IgD-negative memory B cell (primary cell): ENCODE results near the gene LIX1L. TPM values are rescaled to one million over a fixed set of nuclear protein-coding genes. Genes with fewer than 3 reads are reported as not detected.

Source experiments
- H3K27ac Mint-ChIP-seq, 3 donors: one replicate each; pipeline ENCODE4 v1.8.0; 2020 to 2022; ENCODE audit warnings: mild to moderate bottlenecking in 3 of 3, mixed read lengths in 3 of 3, moderate library complexity in 1 of 3
- H3K27me3 Mint-ChIP-seq: one replicate; pipeline ENCODE4 v1.8.0; 2021; ENCODE audit warnings: mixed read lengths
- H3K36me3 Mint-ChIP-seq: one replicate; pipeline ENCODE4 v1.8.0; 2020; ENCODE audit warnings: mild to moderate bottlenecking, mixed read lengths
- H3K4me1 Mint-ChIP-seq, 3 donors: one replicate each; pipeline ENCODE4 v1.8.0; 2020 to 2022; ENCODE audit warnings: mixed read lengths in 3 of 3, mild to moderate bottlenecking in 1 of 3
- H3K4me3 Mint-ChIP-seq, 4 donors: one replicate each; pipeline ENCODE4 v1.8.0; 2020 to 2022; ENCODE audit warnings: mild to moderate bottlenecking in 4 of 4, mixed read lengths in 4 of 4, moderate library complexity in 3 of 4
- H3K9me3 Mint-ChIP-seq, 3 donors: one replicate each; pipeline ENCODE4 v1.8.0; 2020 to 2021; ENCODE audit warnings: mixed read lengths in 3 of 3, mild to moderate bottlenecking in 1 of 3
- polyA plus RNA-seq: library from polyadenylated mRNA; unstranded; fragments of 300-500 nt; fragmentation: Illumina TruSeq; gene quantifications from one replicate; pipeline ENCODE4 v1.2.3, GENCODE V29; 2021

Gene LIX1L
- polyA plus RNA-seq, 1 donor from 2014 or later = 12.8 TPM

DNA sequence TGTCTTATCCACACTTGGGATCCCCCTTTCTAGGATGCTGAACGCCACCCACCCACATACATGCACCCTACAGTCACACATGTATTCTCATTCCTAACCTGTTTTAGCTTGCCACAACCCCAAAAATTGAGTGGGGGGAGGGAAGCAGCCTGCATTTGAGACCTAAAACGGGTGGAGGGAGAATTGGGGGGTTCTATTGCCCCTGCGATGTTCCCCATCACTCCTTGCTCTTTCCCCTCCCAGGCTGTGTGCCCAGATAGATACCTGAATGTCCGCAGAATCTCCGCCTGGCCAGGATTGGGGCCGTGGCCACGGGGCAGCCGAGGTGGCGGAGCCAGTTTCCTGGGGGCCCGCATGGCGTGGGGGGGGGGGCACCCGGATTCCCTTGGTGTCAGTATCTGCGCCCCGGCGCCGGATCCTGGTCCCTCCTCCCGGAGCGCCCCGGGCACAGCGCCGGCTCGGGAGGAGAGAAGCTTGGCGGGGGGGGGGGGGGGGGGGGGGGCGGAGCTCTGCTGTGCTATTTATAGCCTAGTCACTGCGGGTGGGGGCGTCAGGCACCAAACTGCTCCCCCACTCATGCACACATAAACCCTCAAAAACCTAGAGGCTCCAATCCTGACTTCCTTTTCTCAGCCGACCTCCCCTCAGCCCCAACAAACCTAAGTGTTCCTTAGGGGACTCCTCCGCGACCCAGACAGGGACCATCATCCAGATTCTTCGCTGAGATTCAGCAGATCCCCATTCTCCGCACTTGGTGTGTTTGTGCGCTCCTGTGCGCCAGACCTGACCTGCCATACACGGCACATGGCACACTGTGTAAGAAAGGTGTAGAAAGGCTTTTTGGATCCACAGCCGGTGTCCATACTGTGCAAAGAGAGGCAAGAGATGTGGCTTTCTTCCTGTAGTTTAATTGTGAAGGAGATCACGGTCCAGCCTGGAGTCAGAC, 4.6 kb upstream of the LIX1L start:
- Mint-ChIP-seq H3K36me3 (no peaks in the 10 kb centered on the region), H3K9me3 (peaks cover 0 to under 1% (median 0%) of the 10 kb centered on the region in 3 donors), H3K4me1 (peaks cover 41 to 51% (median 46%) of the 10 kb centered on the region in 3 donors), H3K27me3 (peaks cover 1% of the 10 kb centered on the region), H3K4me3 (peak overlapping the region; percentile 96 to 99 (median 98)), H3K27ac (peak overlapping the region; percentile 24 to 98 (median 92))

DNA sequence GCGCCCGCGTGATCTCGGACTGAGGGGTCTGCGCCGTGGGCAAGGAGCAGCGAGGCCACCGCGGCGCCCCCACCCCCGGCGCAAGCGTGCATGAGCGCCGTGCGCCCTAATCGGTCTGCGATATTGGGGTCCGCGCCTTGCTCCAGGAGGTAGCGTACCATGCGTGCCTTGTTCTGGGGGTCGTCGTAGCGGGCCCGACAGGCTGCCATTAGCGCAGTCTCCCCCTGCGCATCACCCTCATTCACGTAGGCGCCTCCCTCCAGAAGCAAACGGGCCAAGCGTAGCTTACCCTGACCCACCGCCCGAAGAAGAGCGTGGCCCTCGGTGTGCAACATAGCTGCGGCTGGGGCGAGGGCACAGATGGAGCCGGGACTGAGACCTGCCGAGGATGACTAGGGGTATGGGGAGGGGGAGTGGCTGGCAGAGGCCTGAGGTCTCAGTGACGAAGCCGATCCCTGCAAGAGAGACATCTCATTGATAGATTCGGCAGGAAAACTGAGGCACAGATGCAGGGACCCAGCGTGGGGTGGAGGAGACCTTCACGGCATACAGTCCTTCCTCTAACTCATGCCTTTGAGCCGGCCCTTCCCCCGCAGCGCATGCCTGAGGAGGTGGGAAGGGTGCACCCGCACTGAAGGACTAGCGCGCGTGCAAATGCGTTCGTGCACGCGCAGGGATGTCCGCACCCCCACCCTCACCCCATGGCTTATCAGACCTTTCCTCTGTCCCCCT, 3.8 kb upstream of the LIX1L start:
- Mint-ChIP-seq H3K9me3 (no peaks in the 10 kb centered on the region), H3K4me1 (peaks cover 46 to 54% (median 54%) of the 10 kb centered on the region in 3 donors), H3K4me3 (peak overlapping the region; percentile 96 to 99 (median 98)), H3K27ac (peak overlapping the region; percentile 6 to 88 (median 15)), H3K36me3 (no peaks in the 10 kb centered on the region), H3K27me3 (peaks cover 1% of the 10 kb centered on the region)

DNA sequence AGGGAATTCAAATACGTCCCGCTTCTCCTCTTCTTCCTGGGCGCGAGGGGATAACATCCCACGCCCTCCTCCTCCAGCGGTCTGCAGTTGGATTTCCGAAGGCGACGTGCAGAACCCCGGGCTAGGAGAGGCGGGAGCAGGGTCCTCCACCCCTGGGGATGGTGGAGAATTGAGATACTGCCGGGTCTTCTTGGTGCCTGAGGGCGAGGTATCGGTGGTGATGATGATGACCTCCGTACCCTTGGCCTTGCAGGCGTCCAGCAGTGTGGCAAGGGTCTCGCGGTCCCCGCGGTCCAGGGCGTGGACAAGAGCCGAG, 3.2 kb upstream of the LIX1L start:
- peaks cover 1% of the 10 kb centered on the region for H3K27me3 Mint-ChIP-seq
- no peaks in the 10 kb centered on the region for H3K36me3 Mint-ChIP-seq
- peak overlapping the region in 2 of 3 donors; percentile 31 to 88 for H3K27ac Mint-ChIP-seq
- H3K9me3 Mint-ChIP-seq = no peaks in the 10 kb centered on the region
- H3K4me1 Mint-ChIP-seq = peaks cover 49 to 57% (median 54%) of the 10 kb centered on the region in 3 donors
- H3K4me3 Mint-ChIP-seq = peak overlapping the region; percentile 96 to 99 (median 98)

DNA sequence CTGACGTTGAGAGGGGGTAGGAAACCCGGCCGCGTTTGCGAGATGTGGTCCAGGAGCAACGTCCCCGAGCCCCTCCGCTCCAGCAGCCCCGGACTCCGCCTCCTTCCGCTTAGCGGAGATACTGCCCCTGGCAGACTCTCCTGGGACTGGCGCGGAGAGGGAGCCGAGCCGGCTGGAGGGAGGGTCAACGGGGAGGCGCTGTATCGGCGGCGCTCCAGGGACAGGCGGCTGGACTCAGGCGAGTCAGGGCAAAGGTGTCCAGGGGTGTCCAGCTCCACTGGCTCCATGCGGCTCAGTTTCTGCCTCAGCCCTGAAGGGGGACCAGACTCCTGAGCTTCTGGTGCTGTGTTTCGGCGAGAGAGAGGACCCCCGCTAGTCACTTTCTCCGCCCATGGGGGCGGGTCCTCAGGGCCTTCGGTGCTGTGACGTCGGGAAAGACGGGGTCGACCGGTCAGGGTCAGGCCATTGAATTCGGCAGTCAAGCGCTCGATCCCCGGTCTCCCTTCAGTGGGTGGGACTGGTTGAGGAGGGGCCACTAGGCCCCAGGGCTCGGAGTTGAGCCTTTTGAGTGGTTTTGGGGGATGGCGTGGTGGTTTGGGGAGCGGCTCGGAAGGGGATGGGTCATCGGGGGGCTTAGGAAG, 2.8 kb upstream of the LIX1L start:
- peak overlapping the region in 2 of 3 donors; percentile 31 to 88 for H3K27ac Mint-ChIP-seq
- peaks cover 1% of the 10 kb centered on the region for H3K27me3 Mint-ChIP-seq
- no peaks in the 10 kb centered on the region for H3K36me3 Mint-ChIP-seq
- H3K4me1 Mint-ChIP-seq = peaks cover 53 to 62% (median 54%) of the 10 kb centered on the region in 3 donors
- peak overlapping the region; percentile 96 to 99 (median 98) for H3K4me3 Mint-ChIP-seq
- H3K9me3 Mint-ChIP-seq = no peaks in the 10 kb centered on the region

DNA sequence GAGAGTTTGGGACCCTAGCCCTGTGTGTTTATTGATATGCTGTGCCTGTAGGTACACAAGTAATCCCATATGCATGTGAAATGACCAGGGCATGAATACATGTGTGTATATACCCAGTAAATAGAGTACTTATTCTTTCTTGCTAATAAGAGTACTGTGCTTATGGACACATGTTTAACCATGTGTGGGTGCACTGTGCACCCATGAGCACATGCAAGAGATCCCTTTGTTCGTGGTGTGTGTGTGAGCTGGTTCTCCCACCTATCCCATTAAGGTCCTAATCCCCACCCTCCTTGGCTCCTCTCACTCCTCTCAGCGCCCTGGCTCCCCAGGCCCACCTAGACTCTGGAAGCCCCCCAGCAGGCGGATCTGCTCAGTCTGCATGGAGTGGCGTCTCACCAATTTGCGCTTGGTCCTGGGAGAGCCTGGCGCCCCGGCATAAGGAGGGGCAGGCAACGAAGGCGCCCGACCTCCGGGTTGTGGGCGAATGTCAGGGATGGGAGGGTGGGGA, 2.2 kb upstream of the LIX1L start:
- peak overlapping the region in 1 of 3 donors; percentile 41 for H3K27ac Mint-ChIP-seq
- H3K4me1 Mint-ChIP-seq = peaks cover 53 to 62% (median 54%) of the 10 kb centered on the region in 3 donors
- H3K27me3 Mint-ChIP-seq = peaks cover 1% of the 10 kb centered on the region
- no peaks in the 10 kb centered on the region for H3K36me3 Mint-ChIP-seq
- H3K9me3 Mint-ChIP-seq = no peaks in the 10 kb centered on the region
- peak overlapping the region; percentile 91 to 99 (median 96) for H3K4me3 Mint-ChIP-seq

DNA sequence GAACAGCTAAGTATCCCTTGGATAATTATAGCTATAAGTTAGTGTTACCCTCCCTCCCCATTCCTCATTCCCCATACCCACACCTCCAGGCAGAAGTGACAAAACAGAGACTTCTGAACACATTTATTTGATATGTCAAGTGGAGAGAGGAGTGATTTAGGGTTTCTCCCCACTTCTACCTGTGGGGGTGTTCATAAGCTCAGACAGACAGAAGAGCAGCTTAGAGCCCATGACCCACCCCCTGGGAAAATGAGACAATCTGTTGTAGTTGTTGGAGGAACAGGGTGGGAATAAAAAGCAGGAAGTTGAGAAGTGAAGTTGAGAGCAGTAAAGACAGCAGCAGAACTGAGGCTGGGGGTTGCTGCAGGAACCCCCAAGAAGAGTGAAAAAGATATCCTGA, 1.5 kb upstream of the LIX1L start:
- no peaks in the 10 kb centered on the region for H3K9me3 Mint-ChIP-seq
- H3K4me3 Mint-ChIP-seq = peak overlapping the region; percentile 91 to 99 (median 96)
- peaks cover 52 to 67% (median 53%) of the 10 kb centered on the region in 3 donors for H3K4me1 Mint-ChIP-seq
- H3K27me3 Mint-ChIP-seq = peaks cover 1% of the 10 kb centered on the region
- peak overlapping the region; percentile 41 to 93 (median 84) for H3K27ac Mint-ChIP-seq
- H3K36me3 Mint-ChIP-seq = no peaks in the 10 kb centered on the region

DNA sequence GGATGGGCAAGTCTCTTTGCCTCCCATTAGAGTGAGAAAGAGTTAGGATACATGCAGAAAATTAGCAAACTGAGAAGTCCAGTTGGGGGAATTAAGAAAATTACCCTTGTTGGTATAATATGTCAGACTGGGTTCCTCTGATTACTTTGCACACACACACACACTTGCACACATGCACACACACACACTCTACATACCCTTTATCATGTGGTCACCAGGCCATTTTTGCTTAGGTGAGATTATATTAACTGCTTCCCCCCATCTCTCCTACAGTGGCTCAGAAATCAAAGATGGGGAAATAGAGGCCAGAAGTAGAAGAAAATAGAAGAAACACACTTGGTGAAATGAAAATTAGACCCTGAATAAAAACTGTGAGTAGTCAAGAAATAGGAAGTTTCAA, 917 bp upstream of the LIX1L start:
- H3K4me1 Mint-ChIP-seq = peaks cover 47 to 65% (median 50%) of the 10 kb centered on the region in 3 donors
- H3K27me3 Mint-ChIP-seq = peaks cover 1% of the 10 kb centered on the region
- no peaks in the 10 kb centered on the region for H3K9me3 Mint-ChIP-seq
- H3K4me3 Mint-ChIP-seq = peak overlapping the region in 3 of 4 donors; percentile 7 to 99 (median 38)
- no peaks in the 10 kb centered on the region for H3K36me3 Mint-ChIP-seq
- H3K27ac Mint-ChIP-seq = peak overlapping the region; percentile 41 to 84 (median 48)

DNA sequence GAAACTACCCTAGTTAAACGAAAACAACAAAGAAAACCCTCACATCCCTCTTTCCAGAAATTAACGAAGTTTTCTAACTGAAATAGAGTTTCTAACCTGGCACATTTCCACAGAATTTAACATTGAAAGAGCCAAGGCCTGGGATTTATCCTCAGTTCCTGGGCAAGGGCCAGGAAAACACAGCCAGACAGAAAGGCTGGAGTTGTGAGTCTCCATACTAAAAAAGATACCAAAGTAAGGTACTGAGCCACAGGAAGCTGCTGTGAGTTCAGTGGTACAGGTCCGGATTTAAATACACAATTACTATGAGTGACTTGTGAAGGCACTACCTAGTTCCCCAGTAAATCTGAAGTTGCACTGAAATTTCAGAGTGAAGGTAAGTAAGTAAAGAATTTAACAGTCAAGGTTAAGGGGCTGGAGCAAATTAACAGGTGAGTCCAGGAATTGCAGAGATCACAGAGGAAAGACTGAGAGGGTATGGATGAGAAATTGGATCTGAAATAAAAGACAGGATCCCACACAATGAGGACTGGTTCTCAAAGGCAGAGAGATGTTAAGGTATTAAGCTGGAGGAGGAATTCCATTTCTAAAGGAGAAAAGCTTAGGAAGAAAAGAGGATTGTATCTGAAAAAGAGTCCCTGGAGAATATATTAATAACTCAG, 905 bp downstream of the LIX1L start:
- H3K27me3 Mint-ChIP-seq = no peaks in the 10 kb centered on the region
- no peaks in the 10 kb centered on the region for H3K36me3 Mint-ChIP-seq
- no peaks in the 10 kb centered on the region for H3K9me3 Mint-ChIP-seq
- H3K27ac Mint-ChIP-seq = peak overlapping the region; percentile 41 to 90 (median 84)
- H3K4me1 Mint-ChIP-seq = peaks cover 39 to 60% (median 42%) of the 10 kb centered on the region in 3 donors
- peak overlapping the region; percentile 92 to 99 (median 97) for H3K4me3 Mint-ChIP-seq

DNA sequence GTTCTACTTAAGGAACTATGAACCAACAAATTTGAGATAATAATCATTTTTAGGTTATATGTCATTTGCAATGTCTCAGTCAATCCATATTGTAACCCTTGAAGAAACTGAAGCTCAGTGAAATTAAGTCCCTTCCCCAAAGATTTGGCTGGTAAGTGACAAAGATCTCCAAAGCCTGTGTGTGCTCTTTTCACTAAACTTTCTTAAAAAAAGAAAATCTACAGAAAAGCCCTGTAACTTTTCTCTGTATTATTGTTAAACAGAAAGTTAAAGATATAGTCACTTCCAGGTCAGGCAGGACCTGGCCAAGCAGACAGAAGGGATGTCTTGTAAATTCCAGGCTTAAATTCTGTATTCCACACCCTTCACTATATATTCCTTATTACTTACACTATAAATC, 1.5 kb downstream of the LIX1L start:
- peaks cover 39 to 60% (median 41%) of the 10 kb centered on the region in 3 donors for H3K4me1 Mint-ChIP-seq
- no peaks in the 10 kb centered on the region for H3K9me3 Mint-ChIP-seq
- H3K27ac Mint-ChIP-seq = peak overlapping the region; percentile 18 to 41 (median 28)
- peak overlapping the region; percentile 92 to 99 (median 97) for H3K4me3 Mint-ChIP-seq
- H3K36me3 Mint-ChIP-seq = no peaks in the 10 kb centered on the region
- H3K27me3 Mint-ChIP-seq = no peaks in the 10 kb centered on the region

DNA sequence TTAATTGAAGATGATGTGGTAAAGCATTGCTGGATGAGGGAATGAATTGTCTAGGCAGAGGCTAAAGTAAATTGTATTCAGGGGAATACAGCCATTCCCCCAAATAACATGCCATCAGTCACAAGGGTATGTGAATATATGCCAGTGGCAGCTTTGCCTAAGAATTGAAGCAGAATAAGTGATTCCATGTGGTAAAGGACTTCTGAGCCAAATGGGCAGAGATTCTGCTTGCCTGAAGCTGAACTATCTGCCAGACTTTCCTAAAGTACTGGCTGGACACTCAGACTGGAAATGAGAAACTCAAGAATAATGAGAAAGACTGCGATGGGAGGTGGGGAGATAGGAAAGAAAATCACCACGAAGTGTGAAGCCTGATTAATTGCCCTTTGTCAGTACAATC, 2.4 kb downstream of the LIX1L start:
- H3K27ac Mint-ChIP-seq = no peak overlapping the region
- H3K27me3 Mint-ChIP-seq = no peaks in the 10 kb centered on the region
- no peaks in the 10 kb centered on the region for H3K36me3 Mint-ChIP-seq
- H3K4me3 Mint-ChIP-seq = peak overlapping the region in 2 of 4 donors; percentile 64 to 96
- H3K4me1 Mint-ChIP-seq = peaks cover 38 to 60% (median 39%) of the 10 kb centered on the region in 3 donors
- no peaks in the 10 kb centered on the region for H3K9me3 Mint-ChIP-seq

DNA sequence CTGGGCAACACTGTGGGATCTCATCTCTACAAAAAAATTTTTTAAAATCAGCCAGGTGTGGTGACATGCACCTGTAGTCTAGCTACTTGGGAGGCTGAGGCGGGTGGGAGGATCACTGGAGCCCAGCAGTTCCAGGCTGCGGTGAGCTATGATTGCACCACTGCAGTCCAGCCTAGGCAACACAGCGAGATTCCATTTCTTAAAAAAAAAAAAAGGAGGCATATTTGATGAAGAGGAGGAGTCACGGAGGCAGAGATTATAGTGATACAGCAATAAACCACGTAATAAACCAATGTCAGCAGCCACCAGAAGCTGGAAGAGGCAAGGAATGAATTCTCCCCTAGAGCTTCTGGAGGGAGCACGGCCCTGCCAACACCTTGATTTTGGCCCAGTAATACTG, 4.0 kb downstream of the LIX1L start:
- peak overlapping the region in 1 of 4 donors; percentile 64 for H3K4me3 Mint-ChIP-seq
- H3K36me3 Mint-ChIP-seq = no peaks in the 10 kb centered on the region
- no peaks in the 10 kb centered on the region for H3K9me3 Mint-ChIP-seq
- H3K4me1 Mint-ChIP-seq = peaks cover 32 to 57% (median 33%) of the 10 kb centered on the region in 3 donors
- peak overlapping the region in 1 of 3 donors; percentile 59 for H3K27ac Mint-ChIP-seq
- H3K27me3 Mint-ChIP-seq = no peaks in the 10 kb centered on the region

DNA sequence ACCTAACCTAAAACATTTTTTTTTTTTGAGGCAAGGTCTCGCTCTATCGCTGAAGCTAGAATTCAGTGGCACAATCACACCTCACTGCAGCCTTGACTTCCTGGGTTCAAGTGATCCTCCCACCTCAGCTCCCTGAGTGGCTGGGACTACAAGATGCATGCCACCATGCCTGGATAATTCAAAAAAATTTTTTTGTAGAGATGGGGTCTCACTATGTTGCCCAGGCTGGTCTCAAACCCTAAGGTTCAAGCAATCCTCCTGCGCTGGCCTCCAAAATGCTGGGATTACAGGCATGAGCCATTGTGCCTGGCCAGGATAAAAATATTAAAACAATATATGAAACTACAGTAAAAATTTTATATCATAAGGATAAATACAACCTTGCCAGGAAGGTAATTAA, 4.9 kb downstream of the LIX1L start:
- peaks cover 25 to 53% (median 28%) of the 10 kb centered on the region in 3 donors for H3K4me1 Mint-ChIP-seq
- no peak overlapping the region for H3K4me3 Mint-ChIP-seq
- no peaks in the 10 kb centered on the region for H3K27me3 Mint-ChIP-seq
- no peaks in the 10 kb centered on the region for H3K9me3 Mint-ChIP-seq
- H3K27ac Mint-ChIP-seq = no peak overlapping the region
- H3K36me3 Mint-ChIP-seq = no peaks in the 10 kb centered on the region

DNA sequence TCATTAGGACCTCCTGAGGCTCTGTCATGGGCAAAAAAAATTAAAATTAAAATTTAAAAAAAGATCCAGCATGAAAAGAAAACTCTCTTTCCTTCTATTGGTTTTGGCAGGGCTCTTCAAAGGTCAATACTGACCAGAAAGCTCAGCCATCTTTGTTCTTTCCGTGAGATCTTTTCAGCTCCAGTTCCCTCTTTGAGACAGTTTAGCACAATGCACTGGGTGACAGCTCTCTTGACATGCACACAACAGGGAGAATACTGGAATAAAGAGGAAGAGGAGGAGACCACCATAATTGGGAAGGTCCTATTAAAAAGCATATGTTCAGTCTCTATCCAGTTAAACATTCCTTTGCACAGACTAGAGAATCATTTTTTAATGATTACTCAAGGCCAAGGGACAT, 6.3 kb downstream of the LIX1L start:
- peak overlapping the region in 1 of 4 donors; percentile 30 for H3K4me3 Mint-ChIP-seq
- no peaks in the 10 kb centered on the region for H3K9me3 Mint-ChIP-seq
- no peaks in the 10 kb centered on the region for H3K27me3 Mint-ChIP-seq
- H3K27ac Mint-ChIP-seq = no peak overlapping the region
- H3K4me1 Mint-ChIP-seq = peaks cover 16 to 47% (median 22%) of the 10 kb centered on the region in 3 donors
- H3K36me3 Mint-ChIP-seq = no peaks in the 10 kb centered on the region

DNA sequence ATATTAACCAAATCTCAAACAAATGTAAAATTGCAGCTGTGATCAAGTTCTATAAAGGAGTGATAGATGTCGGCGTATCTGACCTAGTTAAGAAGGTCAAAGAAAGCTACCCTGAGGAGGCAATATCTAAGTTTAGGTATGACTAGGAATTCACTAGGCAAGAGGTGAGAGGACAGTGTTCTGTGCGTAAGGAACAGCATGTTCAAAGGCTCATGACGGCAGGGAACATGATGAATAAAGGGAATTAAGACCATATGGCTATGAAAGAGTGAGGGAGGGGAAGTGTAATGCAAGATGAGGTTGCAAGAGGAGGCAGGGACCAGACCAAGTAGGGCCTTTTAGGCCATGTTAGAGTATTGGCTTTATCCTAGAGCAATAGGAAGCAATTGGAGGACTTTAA, 8.6 kb downstream of the LIX1L start:
- no peaks in the 10 kb centered on the region for H3K36me3 Mint-ChIP-seq
- H3K9me3 Mint-ChIP-seq = no peaks in the 10 kb centered on the region
- peaks cover 6 to 27% (median 13%) of the 10 kb centered on the region in 3 donors for H3K4me1 Mint-ChIP-seq
- H3K27ac Mint-ChIP-seq = no peak overlapping the region
- no peak overlapping the region for H3K4me3 Mint-ChIP-seq
- no peaks in the 10 kb centered on the region for H3K27me3 Mint-ChIP-seq
